Mucosa of rectum (tissue), 2 donors: ENCODE results near the gene CCDC93.
"Not testable (repeated sequence)": the region's sequence is repeated elsewhere in the genome, so short reads cannot be mapped to it uniquely, and the experiment has no call there.

Experiments
- H3K27ac ChIP-seq, 2 donors: one replicate each; pipeline ENCODE4 v1.7.0; 2013; ENCODE audit warnings: inconsistent platforms in 2 of 2, low read depth in 2 of 2, low read length in 2 of 2
- H3K27me3 ChIP-seq, 2 donors: one replicate each; pipeline ENCODE4 v1.7.0; 2013; ENCODE audit warnings: low read length in 2 of 2; ENCODE audit not compliant: control insufficient read depth in 2 of 2, insufficient read depth in 2 of 2
- H3K36me3 ChIP-seq, 2 donors: one replicate each; pipeline ENCODE4 v1.7.0; 2013; ENCODE audit warnings: low read length in 2 of 2; ENCODE audit not compliant: control insufficient read depth in 2 of 2, insufficient read depth in 2 of 2
- H3K4me1 ChIP-seq, 2 donors: one replicate each; pipeline ENCODE4 v1.7.0; 2013; ENCODE audit warnings: low read length in 2 of 2, mild to moderate bottlenecking in 1 of 2; ENCODE audit not compliant: control insufficient read depth in 2 of 2, insufficient read depth in 2 of 2
- H3K4me3 ChIP-seq, 2 donors: one replicate each; pipeline ENCODE4 v1.7.0; 2013; ENCODE audit warnings: low read length in 2 of 2
- H3K9ac ChIP-seq, 2 donors: one replicate each; pipeline ENCODE4 v1.7.0; 2013; ENCODE audit warnings: low read length in 2 of 2, low read depth in 1 of 2, mild to moderate bottlenecking in 1 of 2
- H3K9me3 ChIP-seq, 2 donors: one replicate each; pipeline ENCODE4 v1.7.0; 2013; ENCODE audit warnings: low read length in 2 of 2; ENCODE audit not compliant: control insufficient read depth in 2 of 2
- donor health status: healthy.
- donor health status: Normal muscosa, but diverticular disease.

CCDC93 gene

GRCh38 chr2:118016911-118017310, 3.0 kb upstream of the CCDC93 start:
- Histone ChIP-seq H3K36me3 (no peaks in the 10 kb centered on the region), H3K4me3 (no peak overlapping the region), H3K27me3 (peaks cover 0 to 2% of the 10 kb centered on the region in 2 donors), H3K9me3 (no peaks in the 10 kb centered on the region), H3K4me1 (peaks cover 13 to 14% of the 10 kb centered on the region in 2 donors), H3K9ac (no peak overlapping the region), H3K27ac (no peak overlapping the region)

- peaks cover 14 to 15% of the 10 kb centered on the region in 2 donors for H3K4me1 ChIP-seq
Measured at GRCh38 chr2:118015761-118016160, 1.9 kb upstream of the CCDC93 start.

GRCh38 chr2:118014492-118014824, 588 bp upstream of the CCDC93 start:
- peak overlapping the region; percentile 92 to 94 for H3K4me3 ChIP-seq
- no peaks in the 10 kb centered on the region for H3K36me3 ChIP-seq
- H3K27me3 ChIP-seq, result peaks cover 0 to 2% of the 10 kb centered on the region in 2 donors
- H3K9ac ChIP-seq, result peak overlapping the region; percentile 57 to 71
- H3K4me1 ChIP-seq, result peaks cover 14 to 15% of the 10 kb centered on the region in 2 donors
- H3K27ac ChIP-seq, result peak overlapping the region in 1 of 2 donors; percentile 89
- H3K9me3 ChIP-seq, result no peaks in the 10 kb centered on the region

More at GRCh38 chr2:118015761-118016160, 1.9 kb upstream of the CCDC93 start:
- H3K4me3 ChIP-seq, H3K36me3 ChIP-seq, H3K27me3 ChIP-seq, H3K27ac ChIP-seq, H3K9me3 ChIP-seq, H3K9ac ChIP-seq: not testable (repeated sequence)

GRCh38 chr2:118013221-118013723, 598 bp downstream of the CCDC93 start:
- Histone ChIP-seq H3K4me3 (peak overlapping the region; percentile 92 to 94), H3K36me3 (peaks cover 5 to 6% of the 10 kb centered on the region in 2 donors), H3K27me3 (no peaks in the 10 kb centered on the region), H3K27ac (peak overlapping the region; percentile 87 to 89), H3K9me3 (no peaks in the 10 kb centered on the region), H3K9ac (peak overlapping the region; percentile 87 to 94), H3K4me1 (peaks cover 14 to 15% of the 10 kb centered on the region in 2 donors)

GRCh38 chr2:118012778-118013177, 1.1 kb downstream of the CCDC93 start:
- Histone ChIP-seq H3K27me3 (no peaks in the 10 kb centered on the region), H3K4me1 (peaks cover 14 to 15% of the 10 kb centered on the region in 2 donors), H3K9ac (peak overlapping the region; percentile 87 to 94), H3K9me3 (no peaks in the 10 kb centered on the region), H3K4me3 (peak overlapping the region; percentile 92 to 94), H3K27ac (peak overlapping the region in 1 of 2 donors; percentile 89), H3K36me3 (peaks cover 10 to 11% of the 10 kb centered on the region in 2 donors)

GRCh38 chr2:118010473-118010872, 3.4 kb downstream of the CCDC93 start:
- H3K4me3 ChIP-seq, result no peak overlapping the region
- no peak overlapping the region for H3K27ac ChIP-seq
- H3K9ac ChIP-seq, result no peak overlapping the region
- peaks cover 27 to 28% of the 10 kb centered on the region in 2 donors for H3K36me3 ChIP-seq
- no peaks in the 10 kb centered on the region for H3K9me3 ChIP-seq
- H3K4me1 ChIP-seq, result peaks cover 14 to 15% of the 10 kb centered on the region in 2 donors
- no peaks in the 10 kb centered on the region for H3K27me3 ChIP-seq

- Histone ChIP-seq H3K9ac (no peak overlapping the region), H3K36me3 (peaks cover 48 to 51% of the 10 kb centered on the region in 2 donors), H3K27ac (no peak overlapping the region)
Measured at GRCh38 chr2:118006861-118007260, 7.0 kb downstream of the CCDC93 start.

GRCh38 chr2:118006326-118006725, 7.5 kb downstream of the CCDC93 start:
- no peaks in the 10 kb centered on the region for H3K9me3 ChIP-seq
- no peak overlapping the region for H3K9ac ChIP-seq
- H3K4me3 ChIP-seq, result no peak overlapping the region
- no peaks in the 10 kb centered on the region for H3K27me3 ChIP-seq
- no peaks in the 10 kb centered on the region for H3K4me1 ChIP-seq
- H3K27ac ChIP-seq, result no peak overlapping the region
- H3K36me3 ChIP-seq, result peaks cover 53 to 57% of the 10 kb centered on the region in 2 donors

More at GRCh38 chr2:118006861-118007260, 7.0 kb downstream of the CCDC93 start:
- no peak overlapping the region for H3K4me3 ChIP-seq
- peaks cover 0 to 2% of the 10 kb centered on the region in 2 donors for H3K4me1 ChIP-seq
- no peaks in the 10 kb centered on the region for H3K27me3 ChIP-seq
- no peaks in the 10 kb centered on the region for H3K9me3 ChIP-seq

GRCh38 chr2:118003396-118003824, 10.5 kb downstream of the CCDC93 start:
- Histone ChIP-seq H3K4me1 (no peaks in the 10 kb centered on the region), H3K4me3 (no peak overlapping the region), H3K27ac (no peak overlapping the region), H3K27me3 (no peaks in the 10 kb centered on the region), H3K9ac (no peak overlapping the region), H3K36me3 (peaks cover 66 to 75% of the 10 kb centered on the region in 2 donors), H3K9me3 (no peaks in the 10 kb centered on the region)

GRCh38 chr2:118000041-118000440, 13.8 kb downstream of the CCDC93 start:
- no peaks in the 10 kb centered on the region for H3K27me3 ChIP-seq
- no peak overlapping the region for H3K4me3 ChIP-seq
- no peak overlapping the region for H3K9ac ChIP-seq
- no peaks in the 10 kb centered on the region for H3K4me1 ChIP-seq
- no peak overlapping the region for H3K27ac ChIP-seq
- H3K9me3 ChIP-seq, result no peaks in the 10 kb centered on the region
- H3K36me3 ChIP-seq, result peaks cover 71 to 76% of the 10 kb centered on the region in 2 donors
